Stomach (tissue), 4 donors: ENCODE results near the gene PPP2R2B.

Source experiments
- POLR2A ChIP-seq, 4 donors: fragments of 450-650 bp; IDR thresholded peaks; one replicate each; pipeline ENCODE4 v1.6.1; 2016; ENCODE audit warnings: antibody characterized with exemption in 4 of 4, control low read depth in 2 of 4, mild to moderate bottlenecking in 1 of 4, moderate library complexity in 1 of 4
- TF ChIP-seq, protein P1 (sequence below), 7 experiments: fragments of 450-650 bp in 4 of 7; fragments of 200-600 bp in 3 of 7; sonication (generic) in 3 of 7; IDR thresholded peaks; one replicate each; pipeline ENCODE4 v1.5.1; 2016 to 2019; ENCODE audit warnings: antibody characterized with exemption in 7 of 7, control low read depth in 2 of 7, mild to moderate bottlenecking in 1 of 7

DNA sequence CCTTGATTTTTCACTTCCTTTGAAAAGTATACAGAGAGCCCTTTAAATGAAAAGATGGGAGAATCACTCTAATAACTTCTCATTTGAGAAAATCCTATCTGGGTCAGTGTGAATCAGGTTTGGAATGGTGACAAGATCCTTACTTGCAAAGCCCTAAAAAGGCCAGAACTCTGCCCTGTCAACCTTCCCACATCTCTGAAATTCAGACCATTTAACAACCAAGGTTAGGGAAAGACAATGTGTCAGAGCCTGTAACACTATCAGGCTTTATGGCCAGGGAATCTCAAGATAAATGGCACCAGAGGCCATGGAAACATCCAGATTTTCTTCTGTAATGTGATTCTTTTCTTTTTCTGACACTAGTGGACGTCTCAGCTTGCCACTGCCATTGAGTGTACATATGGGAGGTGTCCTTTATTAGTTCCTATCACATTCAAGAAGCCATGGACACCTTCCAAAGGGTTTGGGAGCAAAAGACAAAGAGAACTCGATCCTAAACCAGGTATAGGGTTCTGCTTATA lies 196.9 kb downstream of the PPP2R2B start:
- TF ChIP-seq, protein P1, sequence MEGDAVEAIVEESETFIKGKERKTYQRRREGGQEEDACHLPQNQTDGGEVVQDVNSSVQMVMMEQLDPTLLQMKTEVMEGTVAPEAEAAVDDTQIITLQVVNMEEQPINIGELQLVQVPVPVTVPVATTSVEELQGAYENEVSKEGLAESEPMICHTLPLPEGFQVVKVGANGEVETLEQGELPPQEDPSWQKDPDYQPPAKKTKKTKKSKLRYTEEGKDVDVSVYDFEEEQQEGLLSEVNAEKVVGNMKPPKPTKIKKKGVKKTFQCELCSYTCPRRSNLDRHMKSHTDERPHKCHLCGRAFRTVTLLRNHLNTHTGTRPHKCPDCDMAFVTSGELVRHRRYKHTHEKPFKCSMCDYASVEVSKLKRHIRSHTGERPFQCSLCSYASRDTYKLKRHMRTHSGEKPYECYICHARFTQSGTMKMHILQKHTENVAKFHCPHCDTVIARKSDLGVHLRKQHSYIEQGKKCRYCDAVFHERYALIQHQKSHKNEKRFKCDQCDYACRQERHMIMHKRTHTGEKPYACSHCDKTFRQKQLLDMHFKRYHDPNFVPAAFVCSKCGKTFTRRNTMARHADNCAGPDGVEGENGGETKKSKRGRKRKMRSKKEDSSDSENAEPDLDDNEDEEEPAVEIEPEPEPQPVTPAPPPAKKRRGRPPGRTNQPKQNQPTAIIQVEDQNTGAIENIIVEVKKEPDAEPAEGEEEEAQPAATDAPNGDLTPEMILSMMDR (IDR thresholded peaks at IDR 0.05) = no peak
- no peak for TF ChIP-seq POLR2A (IDR thresholded peaks at IDR 0.05)
